HepG2 (cell line): Measurements from ENCODE around the gene CLASP1. TPM values are rescaled to one million over a fixed set of nuclear protein-coding genes. Genes with fewer than 3 reads are reported as not detected.

ENCODE experiments used
- ATAC-seq: fragments of 200-7000 bp; cut with Tn5 transposase; 3 replicates; pipeline ENCODE4 v1.9.1; 2020; ENCODE audit warnings: mild to moderate bottlenecking, moderate library complexity
- BruUV-seq: library from RNA; stranded (reverse); fragments of 400-500 nt; replicated peaks from 2 replicates; lab custom pipeline; 2021; lab: Mats Ljungman, UMichigan
- CTCF ChIA-PET: fragments of 300-600 bp; formaldehyde crosslinking; extraction: SDS; loops from one replicate; lab custom pipeline; 2021; ENCODE audit warnings: low total read pairs, inconsistent platforms, low intra/inter-chr PET ratio; lab: Yijun Ruan, JAX
- POLR2A ChIA-PET: fragments of 350-600 bp; sonication (Branson Sonifier 250); formaldehyde crosslinking; loops from one replicate; lab custom pipeline; 2020; ENCODE audit warnings: antibody characterized with exemption, inconsistent platforms; lab: Yijun Ruan, JAX
- DNase-seq: peaks from one replicate; pipeline ENCODE4 v3.0.0-alpha.2; 2015; ENCODE audit warnings: low spot score
- FAIRE-seq: peaks from 3 replicates; lab custom pipeline; 2011; peaks lifted over from hg19 to GRCh38; lab: Jason Lieb, UNC
- H2AFZ ChIP-seq: one replicate; pipeline ENCODE4 v1.6.1; 2011; ENCODE audit warnings: low read length, inconsistent platforms
- H3K27ac ChIP-seq: fragments of 300-600 bp; 3 replicates; pipeline ENCODE4 v1.8.0; 2011; ENCODE audit warnings: mixed run types, mild to moderate bottlenecking, mixed read lengths, low read length, inconsistent platforms; ENCODE audit not compliant: insufficient read depth; ENCODE audit errors: extremely low read length
- H3K27me3 ChIP-seq, 2 experiments: fragments of 200-600 bp in 1 of 2; 2 replicates in 1 of 2; 3 replicates in 1 of 2; pipeline versions ENCODE4 v1.6.0 to v1.8.0; 2011; ENCODE audit warnings: low read length in 2 of 2, mild to moderate bottlenecking in 2 of 2, moderate library complexity in 2 of 2, inconsistent platforms in 1 of 2; ENCODE audit not compliant: insufficient read depth in 2 of 2, control insufficient read depth in 1 of 2
- H3K36me3 ChIP-seq, 2 experiments: fragments of 200-600 bp in 1 of 2; replicated peaks in 1 of 2; 2 replicates in 1 of 2; 3 replicates in 1 of 2; pipeline versions ENCODE4 v1.5.1 to v1.8.0; 2011; ENCODE audit warnings: low read length in 2 of 2, inconsistent platforms in 1 of 2; ENCODE audit not compliant: insufficient read depth in 2 of 2, control insufficient read depth in 1 of 2
- H3K4me1 ChIP-seq: 2 replicates; pipeline ENCODE4 v1.5.1; 2012; ENCODE audit warnings: low read length, inconsistent platforms; ENCODE audit not compliant: insufficient read depth
- H3K4me2 ChIP-seq: 2 replicates; pipeline ENCODE4 v1.6.0; 2011; ENCODE audit warnings: low read depth, low read length, inconsistent platforms
- H3K4me3 ChIP-seq, 3 experiments: fragments of 200-600 bp in 1 of 3; sonication (generic), shearing (Covaris generic) in 1 of 3; replicated peaks in 1 of 3; 2 replicates each; pipeline ENCODE4 v1.5.1; 2011 to 2016; ENCODE audit warnings: low read length in 3 of 3, inconsistent platforms in 2 of 3, low read depth in 2 of 3, mild to moderate bottlenecking in 2 of 3, control low read depth in 1 of 3, mixed read lengths in 1 of 3; ENCODE audit not compliant: insufficient read depth in 1 of 3
- H3K79me2 ChIP-seq: one replicate; pipeline ENCODE4 v1.6.1; 2011; ENCODE audit warnings: low read length, inconsistent platforms; ENCODE audit not compliant: insufficient read depth
- H3K9ac ChIP-seq: 2 replicates; pipeline ENCODE4 v1.6.0; 2011; ENCODE audit warnings: mild to moderate bottlenecking, low read depth, low read length, inconsistent platforms; ENCODE audit not compliant: insufficient read depth
- H3K9me3 ChIP-seq: 2 replicates; pipeline ENCODE4 v1.5.1; 2012; ENCODE audit warnings: mild to moderate bottlenecking, low read length
- H4K20me1 ChIP-seq: 2 replicates; pipeline ENCODE4 v1.6.0; 2011; ENCODE audit warnings: inconsistent platforms, mild to moderate bottlenecking, low read length, moderate library complexity; ENCODE audit not compliant: insufficient read depth
- CEBPB ChIP-seq: IDR thresholded peaks from 2 replicates; pipeline ENCODE4 v1.6.1; 2011; ENCODE audit warnings: low read depth, low read length, improper control_type of control experiment, borderline replicate concordance
- CEBPG ChIP-seq: IDR thresholded peaks from 2 replicates; pipeline ENCODE4 v1.6.1; 2016
- CREM ChIP-seq, 2 experiments: sonication (generic) in 1 of 2; formaldehyde crosslinking in 1 of 2; IDR thresholded peaks; 2 replicates each; pipeline versions ENCODE4 v1.4.0 to v1.6.1; 2016 to 2020; ENCODE audit warnings: antibody characterized with exemption in 1 of 2, mild to moderate bottlenecking in 1 of 2, missing genetic modification reagents in 1 of 2
- HNRNPUL1 ChIP-seq: fragments of 200-400 bp; formaldehyde crosslinking; IDR thresholded peaks from 2 replicates; pipeline ENCODE4 v1.6.1; 2017; ENCODE audit warnings: low read depth, mild to moderate bottlenecking, low read length, moderate library complexity
- RXRA ChIP-seq: sonication (generic); formaldehyde crosslinking; IDR thresholded peaks from 2 replicates; pipeline ENCODE4 v1.5.1; 2020; ENCODE audit warnings: missing genetic modification reagents
- SIX4 ChIP-seq: sonication (generic); formaldehyde crosslinking; IDR thresholded peaks from 2 replicates; pipeline ENCODE4 v1.4.0; 2020; ENCODE audit warnings: missing genetic modification reagents
- SYNCRIP ChIP-seq: fragments of 200-400 bp; formaldehyde crosslinking; IDR thresholded peaks from 2 replicates; pipeline ENCODE4 v1.6.1; 2018; ENCODE audit warnings: mild to moderate bottlenecking, low read depth, low read length; ENCODE audit not compliant: insufficient read depth
- ZNF10 ChIP-seq: sonication (generic); formaldehyde crosslinking; IDR thresholded peaks from 2 replicates; pipeline ENCODE4 v1.4.0; 2020; ENCODE audit warnings: mild to moderate bottlenecking, low read depth, missing genetic modification reagents, borderline replicate concordance
- ZNF234 ChIP-seq: sonication (generic); formaldehyde crosslinking; conservative IDR thresholded peaks from 2 replicates; pipeline ENCODE4 v1.5.1; 2020; ENCODE audit warnings: mild to moderate bottlenecking, missing genetic modification reagents
- ZNF557 ChIP-seq: sonication (generic); formaldehyde crosslinking; IDR thresholded peaks from 2 replicates; pipeline ENCODE4 v1.4.0; 2020; ENCODE audit warnings: missing genetic modification reagents
- ZNF792 ChIP-seq: IDR thresholded peaks from 2 replicates; pipeline ENCODE4 v1.6.1; 2016
- WGBS: methylation state at CpG from one replicate; pipeline ENCODE4 v1.1.6; 2017; ENCODE audit warnings: low lambda C conversion rate; 5-methylcytosine and 5-hydroxymethylcytosine counted together
- in situ Hi-C: cut with HindIII; loops from 2 replicates; pipeline ENCODE4 v1.10.0; 2017; ENCODE audit warnings: low pct_unique_long_range_greater_than_20kb; ENCODE audit not compliant: extremely low pct_ligation_motif_present
- intact Hi-C: fragments of 100-400 bp; cut with micrococcal nuclease; formaldehyde crosslinking; loops from one replicate; pipeline ENCODE4 v1.10.0; 2022; ENCODE audit not compliant: unreplicated experiment
- polyA plus RNA-seq, 8 experiments: library from polyadenylated mRNA; depleted of rRNA in 3 of 8; stranded (reverse) in 7 of 8; unstranded in 1 of 8; fragments of >200 nt; fragmentation: Illumina TruSeq in 4 of 8; extraction: Trizol in 4 of 8; gene quantifications; 2 replicates each; pipeline versions ENCODE4 v1.2.1 to v1.2.3, GENCODE V29; 2011 to 2016; ENCODE audit warnings: low read depth in 4 of 8, missing spikeins in 1 of 8, mixed read lengths in 1 of 8; ENCODE audit not compliant: insufficient read depth in 1 of 8
- total RNA-seq, 5 experiments: library from RNA; depleted of rRNA; stranded (reverse); fragments of >200 nt; fragmentation: Illumina TruSeq; extraction: Trizol; gene quantifications; 2 replicates each; pipeline ENCODE4 v1.2.3, GENCODE V29; 2016; ENCODE audit warnings: low read depth in 1 of 5

Gene CLASP1
- total and polyA plus RNA-seq, 2 of the 13 experiments (the other 11 are each of a cell fraction or from before 2014, with no cell fraction given): 11.7 to 47.9 TPM

DNA sequence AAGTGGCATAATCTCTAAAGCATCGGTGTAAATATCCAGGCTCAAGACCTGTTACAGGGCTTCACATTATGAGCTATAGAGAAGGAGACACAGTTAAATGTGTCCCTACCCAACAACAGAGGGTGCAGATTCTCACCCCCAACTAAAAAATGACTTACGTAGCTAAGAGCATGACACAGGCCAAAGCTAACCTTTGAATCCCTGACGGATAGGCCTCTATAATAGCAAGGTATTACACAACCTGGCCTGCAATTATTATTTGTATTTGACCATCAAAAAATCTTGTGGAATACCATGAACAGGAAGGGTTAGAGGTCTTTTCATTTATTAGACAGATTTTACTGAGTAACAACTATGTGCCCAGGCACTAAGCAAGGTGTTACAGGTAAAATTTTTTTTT is 73.5 kb downstream of the CLASP1 start:
- no peak overlapping the region for H3K4me2 ChIP-seq
- CTCF ChIA-PET: no interaction called here
- ATAC-seq (peak; percentile 67), DNase-seq (peak; percentile 35)
- WGBS: 71% methylated on average over 3 of the region's 3 CpGs
- no TSS peak for BruUV-seq
- peaks cover 2 to 7% of the 10 kb centered on the region in 2 experiments; a peak in 4 of 5 replicates for H3K36me3 ChIP-seq
- POLR2A ChIA-PET: interaction anchor here (0.6 to 2.0 kb wide), 5 partner anchors 20 to 74 kb away, joined by 3 to 6 read pairs (median 4); partner anchors contain the start of genes CLASP1 and RNU4ATAC
- H2AFZ ChIP-seq: no peak overlapping the region
- TF ChIP-seq HNRNPUL1 (no peak), ZNF557 (CRISPR knock-in tag) (no peak), SYNCRIP (no peak), CREM (IDR thresholded peaks at IDR 0.05) (no peak), CREM (CRISPR knock-in tag; IDR thresholded peaks at IDR 0.05) (no peak), ZNF792 (CRISPR knock-in tag) (no peak), RXRA (CRISPR knock-in tag) (no peak), CEBPG (CRISPR knock-in tag) (peak; percentile 30; the same call in 1 of the 2 replicates), ZNF10 (CRISPR knock-in tag) (no peak), ZNF234 (CRISPR knock-in tag) (no peak), SIX4 (no peak), CEBPB (peak; percentile 61; the same call in 1 of the 2 replicates)
- TF ChIP-seq, all 625 proteins: peak for 2
- H4K20me1 ChIP-seq: peaks cover 6% of the 10 kb centered on the region
- in situ Hi-C loops (no loop called here), intact Hi-C loops (no loop called here)
- H3K9me3 ChIP-seq: no peaks in the 10 kb centered on the region
- no peaks in the 10 kb centered on the region for H3K27me3 ChIP-seq
- no peak overlapping the region for H3K9ac ChIP-seq
- no peak for FAIRE-seq
- no peak overlapping the region for H3K4me3 ChIP-seq
- peaks cover 30% of the 10 kb centered on the region for H3K4me1 ChIP-seq
- H3K27ac ChIP-seq: peak overlapping the region; percentile 10
- H3K79me2 ChIP-seq: peaks cover 20% of the 10 kb centered on the region
